GM21515 (cell line): ENCODE results near the gene KDELR3.
"Not testable (repeated sequence)": the region's sequence is repeated elsewhere in the genome, so short reads cannot be mapped to it uniquely, and the experiment has no call there.

Experiments used
- ATAC-seq: cut with Tn5 transposase; IDR thresholded peaks from one replicate; pipeline ENCODE4 v1.9.1; 2021; ENCODE audit not compliant: unreplicated experiment

Gene KDELR3

DNA sequence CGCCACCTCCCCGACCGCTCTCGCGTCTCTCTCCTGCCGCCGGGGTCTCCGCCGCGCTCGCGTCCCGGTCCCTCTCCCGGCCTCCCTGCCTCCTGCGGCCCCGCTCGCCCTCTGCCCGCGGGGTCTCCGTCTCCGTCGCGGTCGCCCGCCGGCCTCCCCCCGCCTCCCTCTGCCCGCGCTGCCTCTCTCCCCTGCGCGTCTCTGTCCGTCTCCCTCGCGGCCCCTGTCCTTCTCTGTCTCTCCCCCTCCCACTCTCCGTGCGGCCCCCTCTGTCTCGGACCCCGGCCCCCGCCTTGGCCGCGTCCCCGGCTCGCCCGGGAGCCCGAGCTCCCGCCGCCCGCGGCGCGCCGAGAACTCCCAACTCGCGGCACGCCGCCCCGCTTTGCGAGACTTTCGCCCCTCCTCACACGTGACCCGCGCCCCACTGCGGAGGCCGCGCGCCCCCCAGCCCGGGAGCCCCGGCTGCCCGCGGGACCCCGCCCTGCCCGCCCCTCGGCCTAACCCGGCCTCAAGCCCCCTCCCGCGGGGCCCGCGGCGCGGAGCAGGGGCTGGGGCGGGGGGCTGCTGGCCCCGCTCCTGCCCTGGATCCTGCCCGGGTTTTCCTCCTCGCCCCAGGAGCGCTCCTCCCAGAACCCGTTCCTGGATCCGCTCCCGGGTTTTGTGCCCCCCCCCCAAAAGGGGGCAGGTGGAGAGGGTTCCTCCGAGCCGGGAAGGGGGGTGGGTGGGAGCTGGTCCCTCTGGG, 12.2 kb upstream of the KDELR3 start:
- ATAC-seq: no peak

- no peak for ATAC-seq
Measured at GRCh38 chr22:38456272-38456835, 11.5 kb upstream of the KDELR3 start.

- ATAC-seq: no peak
Measured at GRCh38 chr22:38456841-38457699, 10.8 kb upstream of the KDELR3 start.

- no peak for ATAC-seq
Measured at GRCh38 chr22:38460426-38460840, 7.5 kb upstream of the KDELR3 start.

DNA sequence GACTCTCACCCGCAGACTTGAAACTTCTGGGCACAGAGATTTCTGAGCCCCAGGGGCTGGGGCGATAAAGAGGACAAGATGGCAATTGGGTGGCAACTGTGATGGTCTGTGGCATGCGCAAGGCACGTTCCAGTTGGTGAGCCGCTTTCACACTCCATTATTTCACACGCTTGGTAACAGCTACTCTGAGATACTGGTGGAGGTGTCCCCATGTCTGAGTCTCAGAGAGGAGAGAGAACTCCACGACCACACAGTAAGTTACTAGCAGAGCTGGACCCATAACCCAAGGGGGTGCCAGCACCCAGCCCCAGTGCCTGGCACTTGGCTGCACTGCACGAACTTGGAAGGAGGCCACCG, 6.9 kb upstream of the KDELR3 start:
- ATAC-seq: no peak

DNA sequence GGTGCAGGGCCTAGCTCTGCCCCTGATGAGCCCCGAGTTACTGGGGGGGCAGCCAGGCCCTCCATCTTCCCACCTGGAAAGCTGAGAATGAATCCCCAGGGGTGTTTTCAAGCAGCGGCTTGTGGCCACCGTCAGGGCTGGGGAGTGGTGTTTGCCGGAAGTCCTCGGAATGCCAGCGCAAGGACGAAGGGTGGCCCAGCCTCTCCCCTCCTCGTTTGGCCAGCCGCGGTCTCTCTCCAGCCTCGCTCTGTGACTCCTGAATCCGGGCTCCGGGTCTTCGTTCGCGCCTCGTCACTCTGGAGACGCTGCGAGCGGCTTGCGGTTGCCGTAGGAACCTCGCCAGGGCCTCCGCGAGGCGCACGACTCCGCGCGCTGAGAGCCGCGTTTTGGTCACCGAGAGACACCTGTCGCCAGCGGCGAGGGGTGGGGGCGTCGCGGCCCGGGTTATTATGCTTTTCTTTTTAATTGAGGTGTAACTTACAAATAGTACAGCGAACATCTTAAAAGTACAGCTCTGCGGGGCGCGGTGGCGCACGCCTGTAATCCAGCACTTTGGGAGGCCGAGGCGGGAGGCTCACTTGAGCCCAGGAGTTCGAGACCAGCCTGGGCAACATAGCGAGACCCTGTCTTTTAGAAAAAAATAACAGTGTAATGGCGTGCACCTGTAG, 6.3 kb upstream of the KDELR3 start:
- ATAC-seq: no peak

GRCh38 chr22:38462960-38463784, 4.7 kb upstream of the KDELR3 start:
- no peak for ATAC-seq

GRCh38 chr22:38464992-38465672, 2.8 kb upstream of the KDELR3 start:
- no peak for ATAC-seq

DNA sequence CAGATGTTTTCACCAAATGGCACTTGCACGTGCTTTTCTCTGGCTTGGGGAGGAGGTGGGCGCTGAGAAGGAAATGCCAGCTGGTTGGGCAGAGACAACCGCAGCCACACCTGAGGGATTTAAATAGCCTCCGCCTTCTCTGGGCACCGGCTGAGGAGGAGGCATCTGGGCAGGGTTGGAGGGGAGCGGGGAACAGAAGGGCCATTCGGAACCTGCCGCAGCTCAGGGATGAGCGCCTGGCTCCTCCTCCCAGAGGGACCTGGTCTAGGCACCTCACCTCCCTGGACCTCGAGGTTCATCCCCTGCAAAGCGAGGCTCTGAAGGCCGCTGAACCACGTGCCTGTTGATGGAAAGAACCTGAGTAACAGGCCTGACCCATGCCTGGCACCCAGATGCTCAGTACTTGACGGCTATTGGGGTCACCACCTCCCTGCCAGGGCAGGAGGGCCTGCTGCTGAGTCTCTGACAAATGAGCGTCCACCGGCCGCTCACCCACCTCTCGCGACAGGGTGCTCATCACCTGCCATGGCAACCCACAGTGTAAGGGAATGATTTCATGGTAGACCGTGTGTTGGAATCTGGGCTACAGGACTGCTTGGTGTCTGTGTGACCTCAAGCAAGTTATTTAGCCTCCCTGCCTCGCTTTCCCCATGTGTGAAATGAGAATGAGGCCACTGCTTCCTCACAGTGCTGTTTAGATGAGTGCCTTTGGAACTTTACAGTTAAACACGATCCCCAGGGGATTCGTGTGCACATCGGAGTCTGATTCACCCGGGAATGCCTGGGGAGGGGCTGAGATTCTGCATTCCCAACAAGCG, 2.0 kb upstream of the KDELR3 start:
- no peak for ATAC-seq

DNA sequence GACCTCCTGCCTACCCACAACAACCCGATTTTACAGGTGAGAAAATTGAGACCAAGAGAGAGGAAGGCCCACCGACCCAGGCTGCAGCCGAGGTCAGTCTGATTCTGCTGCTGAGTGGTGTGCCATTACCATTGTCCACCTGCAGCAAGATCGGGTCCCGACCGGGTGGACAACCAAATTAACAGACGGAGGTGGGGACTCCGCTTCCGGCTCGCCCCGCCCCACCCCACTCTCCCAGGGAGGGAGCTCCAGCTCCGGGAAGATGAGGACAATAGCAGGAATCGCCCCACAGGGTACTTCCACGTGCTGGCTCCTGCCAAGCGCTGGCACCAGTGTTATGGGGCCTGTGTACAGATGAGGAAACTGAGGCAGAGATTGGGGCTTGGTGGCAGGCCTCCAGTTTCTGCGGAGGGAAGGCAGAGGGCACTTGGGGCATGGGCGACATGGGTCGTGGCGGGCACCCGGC, 425 bp upstream of the KDELR3 start:
- ATAC-seq: no peak

- no peak for ATAC-seq
Measured at GRCh38 chr22:38468443-38469305, 778 bp downstream of the KDELR3 start.

- ATAC-seq: no peak
Measured at GRCh38 chr22:38469306-38469781, 1.4 kb downstream of the KDELR3 start.

GRCh38 chr22:38470179-38470578, 2.3 kb downstream of the KDELR3 start:
- not testable (repeated sequence) for ATAC-seq

GRCh38 chr22:38471237-38471636, 3.3 kb downstream of the KDELR3 start:
- no peak for ATAC-seq

GRCh38 chr22:38474003-38474607, 6.2 kb downstream of the KDELR3 start:
- no peak for ATAC-seq

DNA sequence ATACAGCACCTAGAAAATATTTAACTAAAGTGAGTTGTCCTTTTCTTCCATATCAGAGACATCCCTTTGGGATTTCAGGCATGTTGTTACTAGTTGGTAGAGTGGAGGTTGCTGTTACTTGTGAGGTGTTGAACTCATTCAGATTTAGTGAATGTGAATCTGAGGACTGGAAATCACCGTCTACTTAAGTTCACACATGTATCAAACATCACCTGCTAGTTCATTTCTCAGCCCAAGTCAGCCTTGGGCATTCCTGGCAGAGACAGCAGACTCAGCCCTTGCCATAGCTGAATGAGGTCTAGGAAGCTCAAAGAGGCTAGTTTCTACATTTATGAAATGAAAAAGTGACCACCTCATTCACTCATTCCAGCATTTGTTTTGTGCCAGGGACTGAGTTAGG, 9.7 kb downstream of the KDELR3 start:
- ATAC-seq: no peak

DNA sequence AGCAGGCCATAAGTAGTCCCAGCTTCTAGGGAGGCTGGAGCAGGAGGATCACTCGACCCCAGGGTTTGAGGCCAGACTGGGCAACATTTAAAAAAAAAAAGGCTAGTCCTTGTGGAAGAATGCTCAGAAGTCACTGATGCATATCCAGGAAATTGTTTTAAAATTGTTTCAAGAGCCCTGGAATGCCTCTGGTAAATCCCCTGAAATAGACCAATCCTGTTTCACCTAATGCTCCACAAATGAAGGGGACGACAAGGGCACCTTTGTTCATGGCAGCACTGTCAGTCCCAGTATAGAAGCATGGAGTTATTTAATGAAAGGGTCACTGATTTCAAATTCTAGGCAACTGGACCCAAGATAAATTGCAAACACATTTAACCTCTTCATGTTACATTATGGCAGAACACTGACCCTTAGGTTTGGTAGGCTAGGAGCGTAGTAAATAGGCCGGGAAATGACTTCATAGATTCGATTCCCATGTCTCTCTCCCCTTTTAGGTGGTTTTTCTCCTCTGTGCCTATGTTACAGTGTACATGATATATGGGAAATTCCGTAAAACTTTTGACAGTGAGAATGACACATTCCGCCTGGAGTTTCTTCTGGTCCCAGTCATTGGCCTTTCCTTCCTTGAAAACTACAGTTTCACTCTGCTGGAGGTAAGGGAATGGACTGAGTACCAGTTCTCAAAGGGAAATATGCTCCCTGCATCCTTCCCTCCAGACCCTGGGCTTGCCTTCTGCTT, 11.4 kb downstream of the KDELR3 start:
- ATAC-seq: no peak
